Measurements from ENCODE around the gene PRMT7.

DNA sequence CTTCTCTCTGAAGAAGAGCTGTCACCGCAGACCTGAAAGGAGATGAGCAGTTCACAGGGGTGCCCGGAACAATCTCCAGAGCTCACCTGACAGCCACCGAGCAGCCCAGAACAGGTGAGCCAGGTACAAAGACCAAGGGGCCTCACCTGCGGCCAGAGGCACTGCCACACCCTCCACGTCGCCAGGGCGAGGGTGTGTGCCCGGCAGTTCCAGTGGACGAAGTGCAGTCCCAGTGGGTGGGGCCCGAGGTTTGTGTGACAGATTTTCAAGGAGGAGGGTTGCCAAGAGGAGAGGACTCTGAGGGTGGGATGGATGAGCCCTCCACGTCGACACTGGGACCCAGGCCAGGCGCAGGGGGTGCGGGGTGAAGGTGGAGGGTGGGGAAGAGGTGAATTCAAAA is 75.8 kb downstream of the PRMT7 start:
- TF ChIP-seq POLR2A (IDR thresholded peaks at IDR 0.05) (no peak), POLR2AphosphoS5 (IDR thresholded peaks at IDR 0.05) (no peak)
- TF ChIP-seq, protein P1, sequence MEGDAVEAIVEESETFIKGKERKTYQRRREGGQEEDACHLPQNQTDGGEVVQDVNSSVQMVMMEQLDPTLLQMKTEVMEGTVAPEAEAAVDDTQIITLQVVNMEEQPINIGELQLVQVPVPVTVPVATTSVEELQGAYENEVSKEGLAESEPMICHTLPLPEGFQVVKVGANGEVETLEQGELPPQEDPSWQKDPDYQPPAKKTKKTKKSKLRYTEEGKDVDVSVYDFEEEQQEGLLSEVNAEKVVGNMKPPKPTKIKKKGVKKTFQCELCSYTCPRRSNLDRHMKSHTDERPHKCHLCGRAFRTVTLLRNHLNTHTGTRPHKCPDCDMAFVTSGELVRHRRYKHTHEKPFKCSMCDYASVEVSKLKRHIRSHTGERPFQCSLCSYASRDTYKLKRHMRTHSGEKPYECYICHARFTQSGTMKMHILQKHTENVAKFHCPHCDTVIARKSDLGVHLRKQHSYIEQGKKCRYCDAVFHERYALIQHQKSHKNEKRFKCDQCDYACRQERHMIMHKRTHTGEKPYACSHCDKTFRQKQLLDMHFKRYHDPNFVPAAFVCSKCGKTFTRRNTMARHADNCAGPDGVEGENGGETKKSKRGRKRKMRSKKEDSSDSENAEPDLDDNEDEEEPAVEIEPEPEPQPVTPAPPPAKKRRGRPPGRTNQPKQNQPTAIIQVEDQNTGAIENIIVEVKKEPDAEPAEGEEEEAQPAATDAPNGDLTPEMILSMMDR (IDR thresholded peaks at IDR 0.05 in 8 of 11, conservative IDR thresholded peaks at IDR 0.05 in 3 of 11): no peak
